Hematopoietic multipotent progenitor cell treated with erythropoietin and hydrocortisone succinate and interleukin-3 and kit ligand, for 4 days (in vitro differentiated cells): ENCODE measurements around the gene STUB1.
"Not testable (repeated sequence)": the region's sequence is repeated elsewhere in the genome, so short reads cannot be mapped to it uniquely, and the experiment has no call there.

ENCODE experiments used
- DNase-seq: peaks from one replicate; pipeline ENCODE4 v3.0.0-alpha.2; 2015

The STUB1 gene

GRCh38 chr16:680967-681745, 946 bp downstream of the STUB1 start:
- peak; percentile 72 for DNase-seq

- no peak for DNase-seq
Measured at GRCh38 chr16:681746-682427, 1.7 kb downstream of the STUB1 start.

DNA sequence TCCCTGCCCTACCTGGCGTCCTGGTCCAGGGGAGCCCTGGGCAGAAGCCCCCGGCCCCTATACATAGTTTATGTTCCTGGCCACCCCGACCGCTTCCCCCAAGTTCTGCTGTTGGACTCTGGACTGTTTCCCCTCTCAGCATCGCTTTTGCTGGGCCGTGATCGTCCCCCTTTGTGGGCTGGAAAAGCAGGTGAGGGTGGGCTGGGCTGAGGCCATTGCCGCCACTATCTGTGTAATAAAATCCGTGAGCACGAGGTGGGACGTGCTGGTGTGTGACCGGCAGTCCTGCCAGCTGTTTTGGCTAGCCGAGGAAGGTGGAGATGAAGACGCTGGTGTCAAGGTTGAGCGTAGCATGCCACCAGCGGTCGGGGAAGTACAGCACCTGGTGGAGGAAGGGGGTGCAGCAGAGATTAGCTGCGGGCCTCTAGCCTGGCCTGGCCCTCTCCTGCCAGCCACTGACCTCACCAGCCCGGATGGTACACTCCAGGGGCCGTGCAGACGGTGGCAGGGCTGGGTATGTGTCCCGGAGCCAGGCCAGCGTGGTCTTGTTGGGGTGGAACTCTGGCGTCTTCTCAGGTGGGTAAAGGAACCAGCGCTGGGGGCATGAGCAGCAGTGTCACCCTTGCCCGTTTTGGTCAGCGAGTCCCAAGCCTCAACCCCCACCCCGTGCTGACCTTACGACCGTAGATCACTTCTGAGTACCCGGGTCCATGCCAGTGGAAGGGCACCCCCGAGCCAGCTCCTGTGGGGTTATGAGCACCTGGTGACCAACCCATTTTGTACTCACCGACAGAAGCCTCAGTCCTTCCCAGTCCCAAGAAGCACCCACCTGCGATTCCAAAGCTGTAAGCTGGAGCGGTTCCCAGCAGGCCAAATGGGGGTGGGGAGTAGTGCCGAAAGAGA, 2.5 kb downstream of the STUB1 start:
- no peak for DNase-seq

GRCh38 chr16:683396-684070, 3.3 kb downstream of the STUB1 start:
- peak; percentile 44 for DNase-seq

DNA sequence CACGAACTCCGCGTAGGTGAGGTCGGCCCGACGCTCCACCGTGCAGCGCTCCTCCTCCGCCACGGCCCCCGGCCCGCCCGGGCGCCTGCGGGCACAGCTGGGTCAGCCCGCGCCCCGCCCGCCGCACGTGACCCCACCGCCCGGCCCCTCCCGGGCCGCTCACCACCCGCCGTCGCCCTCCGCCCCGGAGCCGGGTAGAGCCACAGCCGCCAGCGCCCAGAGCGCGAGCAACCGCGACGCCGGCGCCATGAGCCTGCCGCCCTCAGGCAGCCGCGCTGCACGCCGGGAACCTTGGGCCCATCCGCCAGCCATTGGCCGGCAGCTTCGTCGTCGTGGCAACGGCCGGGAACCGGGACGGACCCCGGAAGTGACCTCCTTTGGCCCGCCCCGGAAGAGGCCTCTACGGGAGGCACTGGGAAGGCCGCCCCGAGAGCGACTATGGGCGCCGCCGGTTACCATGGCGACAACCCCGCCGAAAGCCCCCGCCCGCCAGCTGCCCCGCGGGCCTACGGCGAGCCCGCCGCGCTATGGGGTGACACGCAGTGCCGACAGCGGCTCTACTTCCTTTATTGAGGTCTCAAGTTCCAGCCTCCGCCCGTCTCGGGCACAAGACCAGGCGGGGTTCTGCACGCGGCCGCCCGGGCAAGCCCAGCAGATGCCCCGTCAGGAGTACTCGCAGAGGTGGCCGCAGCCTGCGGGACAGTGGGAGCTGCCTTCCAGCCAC, 4.0 kb downstream of the STUB1 start, which contains the start of gene JMJD8:
Gene JMJD8 (minus strand): TSS at position 264 of the 724 bp plus-strand sequence. CDS start 15 bp downstream, at position 249.
- DNase-seq: peak; percentile 99

DNA sequence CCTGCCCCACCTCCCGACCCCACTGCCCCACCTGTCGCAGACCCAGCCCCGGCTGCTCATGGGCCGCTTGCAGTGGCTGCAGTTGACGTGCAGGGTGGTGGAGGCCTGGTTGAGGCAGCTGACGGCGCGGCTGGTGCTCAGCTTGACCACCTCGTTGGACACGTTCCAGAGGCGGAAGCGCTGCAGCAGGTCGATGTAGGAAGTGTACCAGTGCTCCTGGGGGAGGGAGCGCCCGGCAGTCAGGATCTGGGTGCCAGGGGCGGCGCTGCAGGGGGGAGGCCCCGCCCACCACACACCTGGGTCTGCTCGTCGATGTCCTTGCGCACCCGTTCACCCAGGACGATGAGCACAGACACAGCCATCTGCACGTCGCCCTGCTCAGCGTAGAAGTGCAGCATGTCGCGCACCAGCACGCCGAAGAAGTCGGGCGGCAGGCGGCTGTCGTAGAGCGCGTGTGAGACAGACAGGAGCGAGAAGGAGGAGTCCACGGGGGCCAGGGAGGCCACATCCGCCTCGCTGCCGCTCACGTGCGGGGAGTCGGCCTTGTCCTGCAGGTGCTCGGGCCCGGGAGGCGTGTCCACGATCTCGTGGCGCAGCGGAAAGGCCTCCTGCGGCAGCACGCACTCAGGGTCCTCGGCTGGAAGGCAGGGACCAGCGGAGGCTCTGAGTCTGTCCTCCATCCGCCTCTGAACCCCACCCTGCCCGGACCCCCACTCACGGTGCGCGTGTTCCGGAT, 4.9 kb downstream of the STUB1 start:
- no peak for DNase-seq

GRCh38 chr16:685967-686366, 5.8 kb downstream of the STUB1 start:
- peak; percentile 68 for DNase-seq

GRCh38 chr16:686459-687260, 6.5 kb downstream of the STUB1 start:
- DNase-seq: no peak

DNA sequence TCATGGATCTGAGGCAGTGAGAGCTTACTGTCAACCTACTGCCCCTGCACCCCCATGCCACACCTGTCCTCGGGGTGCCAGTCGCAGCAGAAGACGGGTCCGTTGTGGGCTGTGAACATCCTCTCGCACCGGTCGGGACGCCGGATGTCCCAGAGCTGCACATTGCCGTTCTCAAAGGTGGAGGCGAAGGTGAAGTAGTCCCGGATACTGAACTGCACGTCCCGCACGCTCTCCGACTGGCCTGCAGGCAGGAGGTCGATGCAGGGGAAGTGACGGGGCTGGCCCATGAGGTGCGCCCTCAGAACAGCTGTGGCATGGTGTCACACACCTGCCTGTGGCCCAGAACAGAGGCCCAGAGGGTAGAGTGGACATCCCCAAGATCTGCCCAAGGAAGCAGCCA, 7.3 kb downstream of the STUB1 start:
- no peak for DNase-seq

- DNase-seq: no peak
Measured at GRCh38 chr16:689175-689897, 9.1 kb downstream of the STUB1 start.

- DNase-seq: not testable (repeated sequence)
Measured at GRCh38 chr16:691242-691641, 11.0 kb downstream of the STUB1 start.

- no peak for DNase-seq
Measured at GRCh38 chr16:692356-693108, 12.3 kb downstream of the STUB1 start.

DNA sequence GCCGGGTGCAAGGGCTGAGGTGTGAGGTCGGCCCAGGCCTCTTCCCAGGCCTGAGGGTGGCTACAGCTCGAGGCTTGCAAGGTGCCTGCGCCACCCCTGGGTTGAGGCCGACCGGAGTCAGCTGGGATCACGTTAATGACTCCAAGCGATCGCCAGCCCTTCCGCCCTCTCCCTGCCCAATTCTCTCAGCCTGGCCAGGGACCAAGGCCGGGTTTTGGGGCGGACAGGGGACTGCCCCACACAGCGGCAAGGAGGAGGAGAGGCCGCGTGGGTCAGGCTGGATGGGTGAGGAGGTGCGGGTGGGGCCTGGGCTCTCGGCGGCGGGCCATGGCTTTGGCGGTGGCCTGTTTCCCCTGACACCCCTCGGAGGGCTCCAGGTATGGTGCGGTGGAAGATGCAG, 13.2 kb downstream of the STUB1 start:
- DNase-seq: no peak

DNA sequence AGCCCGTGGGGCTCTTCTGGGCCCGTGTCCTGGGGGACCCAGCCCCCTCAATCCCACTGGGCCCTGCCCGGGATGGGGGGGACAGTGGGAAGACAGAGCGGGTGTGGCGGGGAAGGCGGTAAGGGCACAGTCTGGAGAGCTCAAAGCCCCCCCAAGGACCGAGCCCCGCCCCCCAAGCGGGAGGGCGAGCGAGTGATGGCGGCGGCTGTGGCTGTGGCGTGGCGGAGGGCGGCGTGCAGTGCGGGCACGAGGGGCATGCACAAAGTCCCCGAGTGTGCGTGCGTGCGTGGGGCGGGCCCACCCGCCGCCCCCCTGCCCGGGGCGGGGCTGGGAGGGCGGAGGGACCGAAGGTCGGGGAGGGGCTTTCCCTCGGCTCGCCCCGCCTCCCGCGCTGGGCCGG, 13.6 kb downstream of the STUB1 start:
- DNase-seq: no peak

DNA sequence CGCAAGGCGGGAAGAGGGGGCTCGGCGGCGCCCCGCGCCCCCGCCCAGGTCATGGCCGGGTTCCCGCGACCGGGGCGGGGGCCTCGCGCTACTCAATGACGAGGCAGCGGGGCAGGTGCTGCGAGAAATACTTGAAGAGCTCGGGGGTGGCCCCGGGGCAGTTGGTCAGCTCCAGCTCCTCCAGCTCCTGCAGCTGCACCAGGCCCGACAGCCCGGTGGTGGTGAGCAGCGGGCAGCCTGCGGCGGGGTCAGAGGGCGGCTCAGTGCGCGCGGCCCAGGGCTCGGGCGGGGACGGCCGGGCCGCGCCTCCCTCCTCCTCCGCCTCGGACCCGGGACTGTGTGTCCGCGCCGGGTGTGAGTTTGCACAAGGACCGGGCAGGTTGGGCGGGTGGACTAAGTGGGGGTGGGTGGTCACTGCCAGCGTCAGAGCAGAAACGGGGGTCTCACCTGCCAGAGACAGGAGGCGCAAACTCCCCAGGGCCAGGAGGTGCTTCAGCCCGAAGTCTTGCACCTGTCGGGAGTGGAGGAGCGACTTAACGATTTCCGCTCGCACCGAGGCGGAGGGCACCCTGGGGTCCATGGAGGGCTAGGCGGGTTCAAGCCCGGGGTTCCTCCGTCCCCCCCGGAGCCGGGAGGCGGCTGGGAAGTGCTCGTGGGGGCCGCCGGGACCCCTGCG, 14.1 kb downstream of the STUB1 start:
- DNase-seq: no peak

DNA sequence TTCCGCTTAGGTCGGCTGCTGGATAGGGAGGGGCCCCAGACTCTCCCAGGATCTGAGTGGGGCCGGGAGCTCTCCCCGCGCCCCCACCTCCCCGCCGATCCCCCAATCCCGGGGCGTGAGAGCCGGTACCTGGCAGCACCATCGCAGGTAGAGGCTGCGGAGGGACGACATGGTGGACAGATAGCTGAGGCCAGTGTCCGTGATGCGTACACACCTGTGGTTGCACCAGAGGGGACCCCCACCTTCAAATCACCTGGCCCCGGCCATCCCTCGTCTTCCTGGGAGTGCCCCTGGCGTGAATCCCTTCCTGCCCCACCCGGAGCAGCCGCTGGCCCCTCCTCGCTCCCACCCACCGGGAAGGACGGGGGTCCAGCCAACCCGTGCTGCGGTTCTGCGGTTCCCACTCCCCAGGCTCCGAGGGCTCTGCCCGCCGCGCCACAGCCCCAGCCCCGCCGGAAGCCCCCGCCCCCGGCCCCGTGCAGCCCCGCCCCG, 14.7 kb downstream of the STUB1 start:
- DNase-seq: no peak

DNA sequence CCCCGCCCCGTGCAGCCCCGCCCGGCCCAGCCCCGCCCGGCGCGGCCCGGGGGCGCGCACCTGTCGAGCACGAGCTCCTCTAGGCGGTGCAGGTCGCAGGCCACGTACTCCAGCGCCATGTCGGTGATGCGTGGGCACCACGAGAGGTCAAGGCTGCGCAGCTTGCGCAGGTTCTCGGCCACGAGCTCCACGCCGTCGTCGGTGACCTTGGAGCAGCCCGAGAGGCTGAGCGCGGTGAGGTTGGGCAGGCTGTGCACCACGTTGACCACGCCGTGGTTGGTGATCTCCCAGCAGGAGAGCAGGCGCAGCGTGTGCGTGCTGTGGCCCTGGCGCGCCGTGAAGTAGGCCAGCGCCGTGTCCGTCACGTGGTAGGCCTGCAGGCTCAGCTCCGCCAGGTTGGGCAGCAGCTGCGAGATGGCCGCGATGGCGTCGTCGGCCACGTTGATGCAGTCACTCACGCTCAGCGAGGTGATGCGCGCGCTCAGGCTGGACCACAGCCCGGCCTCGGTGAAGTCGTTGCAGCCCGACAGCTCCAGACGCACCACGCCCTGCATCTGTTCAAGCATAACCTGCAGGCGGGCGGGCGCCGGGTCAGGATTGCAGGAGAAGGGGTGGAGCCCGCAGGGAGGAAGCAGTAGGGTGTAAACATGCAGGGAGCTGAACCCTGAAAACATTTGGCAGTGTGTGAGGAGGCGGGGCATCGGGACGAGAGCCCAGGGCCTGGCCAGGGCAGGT, 15.3 kb downstream of the STUB1 start:
- peak; percentile 69 for DNase-seq
